ENCODE results near the gene ITPR2. TPM values are rescaled to one million over a fixed set of nuclear protein-coding genes. Genes with fewer than 3 reads are reported as not detected.

ITPR2 gene
- total and polyA plus RNA-seq, 2 of the 13 experiments (the other 11 are each of a cell fraction or from before 2014, with no cell fraction given): 31.9 to 81.9 TPM

DNA sequence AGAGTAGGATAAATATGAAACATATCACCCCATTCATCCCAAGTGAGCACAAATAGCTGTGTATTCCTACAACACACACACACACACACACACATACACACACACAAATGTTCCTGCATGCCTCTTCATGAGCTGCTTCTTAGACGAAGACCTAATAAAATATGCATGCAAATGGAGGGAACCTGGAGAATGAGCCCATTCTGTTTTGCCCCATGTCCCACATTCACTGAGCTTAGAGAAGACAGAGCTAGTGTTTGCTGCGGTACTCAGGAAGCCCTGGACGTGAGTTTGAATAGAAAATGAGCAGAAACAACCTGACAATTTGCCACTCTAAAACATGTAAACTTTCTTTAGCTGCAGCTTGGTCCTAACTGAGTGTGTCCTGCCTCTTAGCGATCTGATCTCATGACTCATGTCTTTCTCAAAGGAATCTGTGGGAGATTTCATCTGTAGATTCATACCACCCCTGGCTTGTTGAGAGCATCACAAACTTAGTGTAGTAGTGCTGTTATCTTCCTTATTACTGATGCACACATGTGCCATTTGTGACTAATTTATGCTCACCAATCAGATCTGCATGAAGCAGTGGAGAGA, 86.8 kb downstream of the ITPR2 start:
- H3K9me3 ChIP-seq (ENCODE audit: low read length): no peaks in the 10 kb centered on the region
- peaks cover 85% of the 10 kb centered on the region for H3K79me2 ChIP-seq (ENCODE audit: insufficient read depth, low read length)
- H3K4me2 ChIP-seq (ENCODE audit: low read depth, low read length): peak overlapping the region; percentile 5; the same call in 1 of the 2 replicates
- ATAC-seq (no peak), DNase-seq (ENCODE audit: low spot score) (no peak), FAIRE-seq (peak; percentile 56)
- in situ Hi-C loops (cut with HindIII; ENCODE audit: extremely low pct_ligation_motif_present, low pct_unique_long_range_greater_than_20kb): no loop called here
- WGBS (ENCODE audit: low lambda C conversion rate): 72% methylated on average over 4 of the region's 4 CpGs
- H3K4me3 ChIP-seq (replicated peaks in 1 of 3; ENCODE audit: insufficient read depth in 1 of 3, low read depth in 2 of 3, low read length in 3 of 3): no peak overlapping the region; a peak in 1 of 6 replicates
- no TSS peak for BruUV-seq (replicated peaks)
- peaks cover 100% of the 10 kb centered on the region for H3K4me1 ChIP-seq (ENCODE audit: insufficient read depth, low read length)
- peaks cover 3 to 18% of the 10 kb centered on the region in 2 experiments; a peak in 3 of 5 replicates for H3K36me3 ChIP-seq (replicated peaks in 1 of 2; ENCODE audit: control insufficient read depth in 1 of 2, insufficient read depth in 2 of 2, low read length in 2 of 2)
- peak overlapping the region; percentile 72 for H3K9ac ChIP-seq (ENCODE audit: insufficient read depth, low read depth, low read length)
- TF ChIP-seq GATAD2A (CRISPR knock-in tag; IDR thresholded peaks at IDR 0.05): 0 out of 2 replicates have a peak, but pooled peaks have one; percentile 8
- TF ChIP-seq THAP11 (CRISPR knock-in tag; IDR thresholded peaks at IDR 0.05): no peak; the same call in 1 of the 2 replicates
- TF ChIP-seq TARDBP (CRISPR knock-in tag; IDR thresholded peaks at IDR 0.05): 0 out of 2 replicates have a peak, but pooled peaks have one; percentile 22
- TF ChIP-seq ASH2L (IDR thresholded peaks at IDR 0.05; ENCODE audit: insufficient read length, low read depth, low read length): peak; percentile 15
- TF ChIP-seq, protein P1, sequence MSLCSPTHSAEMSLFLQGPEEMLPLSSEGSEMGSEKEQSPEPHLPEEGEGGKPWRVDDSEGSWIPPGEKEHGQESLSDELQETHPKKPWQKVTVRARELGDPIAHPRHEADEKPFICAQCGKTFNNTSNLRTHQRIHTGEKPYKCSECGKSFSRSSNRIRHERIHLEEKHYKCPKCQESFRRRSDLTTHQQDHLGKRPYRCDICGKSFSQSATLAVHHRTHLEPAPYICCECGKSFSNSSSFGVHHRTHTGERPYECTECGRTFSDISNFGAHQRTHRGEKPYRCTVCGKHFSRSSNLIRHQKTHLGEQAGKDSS (CRISPR knock-in tag; IDR thresholded peaks at IDR 0.05; ENCODE audit: borderline replicate concordance, low read depth): no peak
- TF ChIP-seq FOSL2 (CRISPR knock-in tag; IDR thresholded peaks at IDR 0.05): peak; percentile 52; the same call in 1 of the 2 replicates
- TF ChIP-seq, protein P2, sequence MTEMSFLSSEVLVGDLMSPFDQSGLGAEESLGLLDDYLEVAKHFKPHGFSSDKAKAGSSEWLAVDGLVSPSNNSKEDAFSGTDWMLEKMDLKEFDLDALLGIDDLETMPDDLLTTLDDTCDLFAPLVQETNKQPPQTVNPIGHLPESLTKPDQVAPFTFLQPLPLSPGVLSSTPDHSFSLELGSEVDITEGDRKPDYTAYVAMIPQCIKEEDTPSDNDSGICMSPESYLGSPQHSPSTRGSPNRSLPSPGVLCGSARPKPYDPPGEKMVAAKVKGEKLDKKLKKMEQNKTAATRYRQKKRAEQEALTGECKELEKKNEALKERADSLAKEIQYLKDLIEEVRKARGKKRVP (CRISPR knock-in tag; IDR thresholded peaks at IDR 0.05): 0 out of 4 replicates have a peak, but pooled peaks of 1 of the 2 experiments have one; percentile 21
- H2AFZ ChIP-seq (ENCODE audit: low read length): no peak overlapping the region
- H3K27me3 ChIP-seq (ENCODE audit: control insufficient read depth in 1 of 2, insufficient read depth in 2 of 2, low read length in 2 of 2): no peaks in the 10 kb centered on the region; a peak in 1 of 5 replicates
- CTCF ChIA-PET (ENCODE audit: low intra/inter-chr PET ratio, low total read pairs): no interaction called here
- peak overlapping the region; percentile 94 for H3K27ac ChIP-seq (ENCODE audit: extremely low read length, insufficient read depth, low read length)
- no peaks in the 10 kb centered on the region for H4K20me1 ChIP-seq (ENCODE audit: insufficient read depth, low read length)
- POLR2A ChIA-PET: interaction anchor here (1.3 to 3.9 kb wide), 4 partner anchors 9 to 85 kb away, joined by 3 to 61 read pairs (median 23); no protein-coding TSS in a partner anchor
- intact Hi-C loops (cut with micrococcal nuclease; ENCODE audit: unreplicated experiment): no loop called here
